HG03280 (cell line): ENCODE results near the gene SDK1.

Experiments used
- ATAC-seq: cut with Tn5 transposase; IDR thresholded peaks from one replicate; pipeline ENCODE4 v1.9.1; 2021; ENCODE audit warnings: mild to moderate bottlenecking, moderate library complexity; ENCODE audit not compliant: unreplicated experiment

The SDK1 gene

GRCh38 chr7:3518546-3518945 lies 217.5 kb downstream of the SDK1 start:
- no peak for ATAC-seq

DNA sequence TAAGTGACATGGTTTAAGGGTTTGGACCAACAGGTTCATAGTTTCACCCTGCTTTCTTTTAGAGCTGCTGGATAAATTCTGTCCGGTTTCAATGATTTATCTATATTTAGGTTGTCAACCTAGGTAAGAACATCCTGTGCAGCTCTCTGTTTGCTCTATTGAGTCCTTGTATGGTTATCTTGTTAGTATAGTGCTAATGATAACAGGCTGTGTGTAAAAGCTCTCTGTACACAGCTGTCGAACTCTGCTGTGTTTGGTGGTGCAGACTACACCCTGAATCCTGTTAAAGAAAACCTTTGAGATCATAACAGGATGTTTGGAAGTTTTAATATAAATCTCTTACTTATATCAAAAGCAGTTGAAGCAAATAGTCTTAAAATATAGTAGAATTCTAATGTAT lies 219.2 kb downstream of the SDK1 start:
- ATAC-seq: no peak

DNA sequence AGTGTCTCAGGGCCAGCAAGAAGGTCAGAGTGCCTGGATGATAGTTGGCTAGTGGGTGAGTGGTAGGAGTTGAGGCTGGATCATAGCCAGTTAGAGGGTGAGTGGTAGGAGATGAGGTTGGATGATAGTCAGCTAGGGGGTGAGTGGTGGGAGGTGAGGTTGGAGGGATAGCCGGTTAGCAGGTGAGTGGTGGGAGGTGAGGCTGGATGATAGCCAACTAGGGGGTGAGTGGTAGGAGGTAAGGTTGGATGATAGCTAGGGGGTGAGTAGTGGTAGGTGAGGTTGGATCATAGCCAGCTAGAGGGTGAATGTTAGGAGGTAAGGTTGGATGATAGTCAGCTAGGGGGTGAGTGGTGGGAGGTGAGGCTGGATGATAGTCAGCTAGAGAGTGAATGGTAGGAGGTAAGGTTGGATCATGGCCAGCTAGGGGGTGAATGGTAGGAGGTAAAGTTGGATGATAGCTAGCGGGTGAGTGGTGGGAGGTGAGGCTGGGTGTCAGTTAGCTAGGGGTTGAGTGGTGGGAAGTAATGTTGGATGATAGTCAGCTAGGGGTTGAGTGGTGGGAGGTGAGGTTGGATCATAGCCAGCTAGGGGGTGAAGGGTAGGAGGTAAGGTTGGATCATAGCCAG lies 226.6 kb downstream of the SDK1 start:
- ATAC-seq: no peak

GRCh38 chr7:3533040-3533439 lies 232.0 kb downstream of the SDK1 start:
- ATAC-seq: no peak

DNA sequence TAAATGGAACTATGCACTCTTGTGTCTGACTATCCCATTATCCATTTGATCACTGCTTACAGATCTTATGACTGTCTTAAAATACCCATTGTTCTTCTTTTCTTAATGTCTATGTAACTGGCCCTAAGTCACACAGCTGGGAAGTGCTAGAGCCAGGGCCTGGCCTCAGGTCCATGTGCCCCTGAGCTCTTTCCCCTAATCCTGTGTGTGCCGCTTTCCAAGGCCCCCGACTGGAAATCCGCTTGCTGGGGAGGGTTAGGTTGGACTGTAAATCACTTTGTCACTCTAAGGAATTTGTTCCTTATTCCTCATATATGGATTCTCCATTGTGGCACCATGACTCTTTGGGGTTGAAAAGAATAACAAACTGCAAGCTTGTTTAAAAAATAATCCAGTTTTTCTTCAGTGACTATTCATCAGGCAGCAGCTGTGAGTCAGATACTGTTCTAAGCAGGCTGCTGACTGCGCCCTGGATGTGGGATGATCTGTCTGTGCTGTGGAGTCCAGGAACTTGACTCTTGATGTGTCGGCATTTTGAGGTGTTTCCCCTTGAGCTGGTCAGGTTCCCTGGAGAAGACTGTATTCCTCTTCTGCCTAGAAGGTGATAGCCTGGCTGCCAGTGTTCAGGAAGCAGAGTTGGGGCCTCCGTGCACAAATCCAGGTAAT lies 236.3 kb downstream of the SDK1 start:
- ATAC-seq: no peak

DNA sequence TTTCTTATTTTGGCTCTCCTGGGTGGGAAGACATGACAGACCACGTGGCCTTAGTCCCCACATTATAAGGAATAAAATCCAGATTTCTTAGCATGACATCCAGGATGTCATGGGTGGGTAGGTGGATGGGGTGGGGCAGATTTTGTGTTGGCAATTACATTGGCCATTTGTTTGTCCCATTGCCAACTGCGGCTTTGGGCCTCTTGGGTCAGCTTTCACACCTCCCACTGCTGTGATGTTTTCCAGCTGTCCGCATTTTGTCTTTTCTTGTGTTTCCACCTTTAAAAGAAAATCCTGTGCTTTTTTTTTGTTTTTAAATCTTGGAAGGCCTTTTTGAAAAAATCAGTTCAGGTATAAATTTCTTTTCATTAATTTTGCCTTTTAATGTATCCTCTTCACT lies 237.0 kb downstream of the SDK1 start:
- no peak for ATAC-seq

DNA sequence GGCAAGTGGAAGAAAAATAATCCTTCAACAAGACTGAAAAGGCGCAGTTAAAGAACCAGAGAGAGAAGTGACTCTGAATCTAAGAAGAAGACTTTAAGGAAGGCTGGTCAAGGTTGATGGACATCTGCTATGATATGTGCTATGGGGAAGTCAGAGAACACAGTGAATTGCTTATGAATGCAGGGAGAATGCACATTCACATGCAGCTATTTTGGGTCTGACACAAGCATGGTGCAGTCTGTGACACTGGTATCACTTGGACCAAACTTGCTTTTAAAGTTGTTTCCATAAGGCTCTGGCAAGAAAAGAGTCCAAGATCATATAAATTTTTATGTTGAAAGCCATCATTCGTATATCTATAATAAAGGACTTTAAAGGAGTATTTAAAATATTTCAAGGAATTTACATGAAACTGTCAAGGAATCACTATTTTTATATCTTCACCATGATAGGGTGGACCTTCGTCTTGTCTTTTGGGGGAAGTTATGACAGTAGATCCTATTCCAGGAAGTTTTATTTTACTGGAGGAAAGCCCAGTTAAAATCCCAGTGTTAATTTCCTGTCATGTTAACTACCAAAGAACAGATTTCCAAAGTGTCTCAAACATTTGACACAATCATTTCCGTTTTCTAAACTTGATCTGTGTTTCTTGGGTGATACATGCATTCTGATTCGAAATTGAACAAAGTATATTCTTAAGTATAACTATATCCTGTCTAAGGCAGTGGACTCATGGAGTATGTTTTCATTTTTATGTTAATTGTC lies 239.6 kb downstream of the SDK1 start:
- no peak for ATAC-seq

DNA sequence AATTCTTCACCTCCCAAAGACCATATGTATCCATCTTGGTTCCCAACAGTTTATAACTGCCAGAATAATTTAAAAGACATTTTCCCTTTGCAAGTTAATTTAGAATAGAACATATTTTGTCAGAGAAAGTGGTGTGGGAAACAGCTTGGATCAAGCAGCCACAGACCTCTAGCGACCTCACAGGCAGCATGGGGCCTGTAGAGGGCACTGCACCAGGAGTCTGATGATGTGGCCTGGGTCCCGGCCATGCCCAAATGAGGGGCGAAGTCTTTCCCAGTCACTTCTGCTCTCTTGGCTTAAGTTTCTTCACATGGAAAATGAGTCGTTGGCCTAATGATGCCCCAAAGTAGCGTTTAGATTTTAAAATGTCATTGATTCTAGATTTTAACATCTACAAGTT lies 243.2 kb downstream of the SDK1 start:
- ATAC-seq: no peak

- ATAC-seq: no peak
Observed at GRCh38 chr7:3548815-3549214, 247.8 kb downstream of the SDK1 start.

DNA sequence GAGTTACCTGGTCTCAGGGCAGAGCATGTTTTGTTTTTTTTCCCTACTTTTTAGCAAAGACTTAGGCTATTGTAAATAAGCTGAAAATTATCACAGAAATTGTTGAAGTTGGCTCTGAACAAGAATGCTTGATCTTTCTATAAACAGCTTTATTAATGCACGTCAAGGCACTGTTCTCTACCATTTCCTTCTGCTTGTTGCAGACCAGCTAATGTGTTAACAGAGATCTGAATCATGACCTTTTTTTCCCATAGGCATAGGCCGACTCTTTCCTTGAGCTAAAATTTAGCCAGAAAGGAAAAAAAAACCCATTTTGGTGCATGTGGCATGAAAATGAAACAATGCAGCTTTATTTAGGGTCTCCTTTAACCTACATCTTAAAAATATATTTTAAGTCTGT lies 248.5 kb downstream of the SDK1 start:
- no peak for ATAC-seq

DNA sequence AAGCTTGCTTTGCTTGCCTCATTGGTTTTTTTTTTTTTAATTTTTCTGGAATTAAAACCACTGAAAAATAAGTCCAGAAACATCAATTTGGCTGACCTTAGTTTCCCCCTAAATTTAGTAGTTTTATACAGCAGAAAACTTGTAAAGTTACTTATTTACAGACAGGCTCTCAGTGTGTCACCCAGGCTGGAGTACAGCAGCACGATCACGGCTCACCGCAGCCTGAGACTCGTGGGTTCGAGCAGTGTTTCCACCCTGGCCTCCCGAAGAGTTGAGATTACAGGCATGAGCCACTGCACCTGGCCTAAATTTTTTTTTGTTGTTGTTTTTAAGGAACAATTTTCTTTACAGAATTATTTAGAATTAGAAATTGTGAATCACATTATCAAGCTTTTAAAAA lies 250.5 kb downstream of the SDK1 start:
- ATAC-seq: no peak

GRCh38 chr7:3552499-3552898 lies 251.4 kb downstream of the SDK1 start:
- no peak for ATAC-seq

GRCh38 chr7:3558400-3558799 lies 257.3 kb downstream of the SDK1 start:
- ATAC-seq: no peak

DNA sequence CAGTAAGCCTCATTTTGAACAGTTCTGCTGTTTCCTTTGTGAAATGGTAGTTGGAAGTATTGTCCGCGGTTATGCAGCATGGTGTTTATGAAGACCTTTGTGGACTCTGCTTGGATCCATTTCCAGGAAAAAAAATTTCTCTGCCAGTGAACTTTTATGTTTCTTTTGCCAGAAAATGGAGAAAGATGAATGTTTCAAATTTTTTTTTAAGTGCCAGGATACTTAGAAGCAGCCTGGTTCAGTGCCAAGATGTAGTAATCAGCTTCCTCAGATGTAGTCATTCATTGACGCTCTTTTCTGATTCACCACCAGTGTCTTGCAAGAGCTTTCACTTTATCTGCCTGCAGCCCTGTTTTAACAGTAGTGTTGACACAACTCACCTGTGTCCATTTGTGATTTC lies 258.2 kb downstream of the SDK1 start:
- no peak for ATAC-seq

GRCh38 chr7:3560495-3560894 lies 259.4 kb downstream of the SDK1 start:
- ATAC-seq: no peak

DNA sequence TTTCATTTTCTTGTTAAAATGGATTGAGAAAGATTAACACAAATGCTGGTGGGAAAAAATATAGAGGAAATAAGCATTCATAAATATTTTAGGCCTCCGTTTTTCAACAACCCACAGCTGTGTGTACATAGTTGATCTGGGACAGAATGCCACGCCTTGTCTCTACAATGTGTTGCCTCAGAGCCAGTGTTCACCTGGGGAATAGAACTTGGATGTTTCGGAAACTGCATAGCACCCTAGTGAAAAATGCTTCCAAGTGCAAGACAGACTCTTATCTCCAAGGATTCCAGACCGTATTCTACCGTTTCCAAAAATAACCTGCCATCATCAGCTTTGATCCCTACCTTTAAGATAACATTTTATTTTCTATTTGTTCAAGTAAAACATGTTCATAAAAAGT lies 260.9 kb downstream of the SDK1 start:
- no peak for ATAC-seq

DNA sequence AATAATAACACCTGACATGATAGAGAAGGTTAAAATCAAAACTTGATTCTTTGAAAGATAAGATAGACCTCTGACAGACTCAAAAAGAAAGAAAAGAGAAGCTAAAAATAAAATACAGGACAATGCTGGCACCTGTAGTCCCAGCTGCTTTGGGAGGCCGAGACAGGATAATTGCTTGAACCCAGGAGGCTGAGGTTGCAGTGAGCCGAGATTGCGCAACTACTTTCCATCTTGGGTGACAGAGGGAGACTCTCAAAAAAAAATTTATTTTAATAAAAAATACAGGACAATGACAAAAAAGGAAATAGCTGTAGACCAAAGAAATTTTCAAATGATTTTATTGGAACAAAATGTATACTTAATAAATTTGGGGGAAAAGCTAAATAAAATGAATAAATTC lies 263.2 kb downstream of the SDK1 start:
- ATAC-seq: no peak

GRCh38 chr7:3568516-3568915 lies 267.5 kb downstream of the SDK1 start:
- no peak for ATAC-seq

GRCh38 chr7:3569643-3570042 lies 268.6 kb downstream of the SDK1 start:
- no peak for ATAC-seq

- ATAC-seq: no peak
Observed at GRCh38 chr7:3573151-3573550, 272.1 kb downstream of the SDK1 start.

DNA sequence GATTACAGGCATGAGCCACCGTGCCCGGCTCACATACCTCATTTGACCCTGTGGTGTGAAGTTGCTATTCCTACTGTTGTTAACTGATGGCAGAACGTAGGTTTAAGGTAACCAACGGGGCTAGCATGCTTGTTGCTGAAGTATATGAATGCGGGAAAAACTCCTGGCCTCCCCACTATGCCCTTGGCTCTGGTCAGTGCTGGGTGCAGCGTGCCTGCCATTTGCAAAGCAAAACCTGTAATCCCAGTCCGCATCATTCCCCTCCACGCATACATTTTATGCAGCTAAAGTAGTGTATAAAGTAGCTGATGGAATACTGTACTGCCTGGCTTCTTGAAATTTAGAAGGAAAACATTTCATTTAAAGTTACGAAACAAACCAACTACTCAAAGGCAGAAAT lies 273.3 kb downstream of the SDK1 start:
- no peak for ATAC-seq
